Limb (tissue), 2 donors: ENCODE data around the gene FN1.
"Not testable (repeated sequence)": the region's sequence is repeated elsewhere in the genome, so short reads cannot be mapped to it uniquely, and the experiment has no call there.

Experiments
- DNase-seq, 2 donors: peaks; one replicate each; pipeline ENCODE4 v3.0.0-alpha.2; 2016; ENCODE audit errors: extremely low spot score in 2 of 2

Gene FN1

GRCh38 chr2:215408441-215408840, 27.4 kb downstream of the FN1 start:
- not testable (repeated sequence) for DNase-seq

DNA sequence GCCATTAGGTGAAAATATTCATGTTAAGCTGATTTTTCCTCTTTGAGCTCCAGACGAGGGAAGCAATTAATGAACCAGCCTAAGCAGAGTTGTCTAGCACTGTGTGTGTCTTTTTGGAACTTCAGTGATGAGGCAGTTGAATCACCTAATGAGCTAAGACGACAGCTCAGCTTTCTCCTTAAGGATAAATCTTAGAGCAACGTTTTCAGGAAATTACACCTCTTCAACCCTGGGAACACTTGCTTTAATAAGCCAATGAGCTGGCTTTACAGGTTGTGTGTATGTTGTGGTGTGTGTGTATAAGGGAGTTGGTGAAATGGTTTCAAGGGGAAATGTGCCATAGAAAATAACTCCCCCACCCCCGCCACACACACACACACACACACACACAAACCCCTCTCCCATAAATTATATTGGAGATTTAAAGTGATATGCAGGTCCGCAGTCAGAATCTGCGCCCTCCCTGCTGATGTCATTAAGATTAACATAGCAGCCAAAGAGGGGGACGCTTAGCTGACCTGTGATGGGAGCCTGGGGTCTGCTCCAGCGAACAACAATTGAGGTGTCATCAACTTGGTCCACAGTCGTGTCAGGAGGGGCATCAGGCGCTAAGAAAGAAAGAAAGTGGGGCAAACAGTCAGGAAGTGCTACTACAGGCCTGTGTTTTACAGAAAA, 28.1 kb downstream of the FN1 start:
- no peak for DNase-seq

GRCh38 chr2:215407061-215407460, 28.8 kb downstream of the FN1 start:
- DNase-seq, result no peak

DNA sequence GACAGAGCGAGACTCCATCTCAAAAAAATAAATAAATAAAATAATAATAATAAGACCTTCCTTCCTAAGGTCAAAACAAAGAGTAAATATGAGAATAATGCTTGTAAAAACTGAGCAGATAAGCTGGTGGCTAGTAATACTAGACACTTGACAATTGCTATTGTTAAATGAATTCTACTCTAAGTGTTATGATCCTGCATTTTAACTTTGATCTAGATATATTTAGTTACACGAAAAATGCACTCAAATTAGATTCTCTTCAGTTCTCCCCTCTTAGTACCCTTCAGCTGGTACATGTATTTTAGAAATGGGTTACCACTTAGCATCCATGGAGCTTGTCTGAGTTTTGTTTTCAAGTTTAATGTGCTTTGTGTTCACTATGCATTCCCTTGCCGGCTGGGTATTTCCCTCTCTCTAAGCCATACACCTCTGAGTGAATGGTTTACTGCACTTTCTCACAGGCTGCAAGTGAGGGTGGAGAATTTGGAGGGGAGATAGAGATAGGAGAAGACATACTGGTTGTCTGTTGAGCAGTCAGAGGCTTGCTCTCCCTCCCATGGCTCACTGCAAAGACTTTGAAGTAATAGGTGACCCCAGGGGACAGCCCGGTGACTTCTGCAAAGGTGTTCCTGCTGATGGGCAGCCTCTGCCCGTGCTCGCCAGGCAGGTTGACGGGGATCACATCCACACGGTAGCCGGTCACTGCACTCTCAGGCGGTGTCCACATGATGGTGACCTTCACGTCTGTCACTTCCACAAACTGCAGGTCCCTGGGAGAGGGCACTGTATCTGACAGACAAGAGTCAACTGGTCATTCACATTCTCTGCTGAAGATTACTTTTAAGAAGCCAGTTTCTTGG, 29.9 kb downstream of the FN1 start:
- no peak for DNase-seq

GRCh38 chr2:215404348-215405012, 31.4 kb downstream of the FN1 start:
- no peak for DNase-seq

DNA sequence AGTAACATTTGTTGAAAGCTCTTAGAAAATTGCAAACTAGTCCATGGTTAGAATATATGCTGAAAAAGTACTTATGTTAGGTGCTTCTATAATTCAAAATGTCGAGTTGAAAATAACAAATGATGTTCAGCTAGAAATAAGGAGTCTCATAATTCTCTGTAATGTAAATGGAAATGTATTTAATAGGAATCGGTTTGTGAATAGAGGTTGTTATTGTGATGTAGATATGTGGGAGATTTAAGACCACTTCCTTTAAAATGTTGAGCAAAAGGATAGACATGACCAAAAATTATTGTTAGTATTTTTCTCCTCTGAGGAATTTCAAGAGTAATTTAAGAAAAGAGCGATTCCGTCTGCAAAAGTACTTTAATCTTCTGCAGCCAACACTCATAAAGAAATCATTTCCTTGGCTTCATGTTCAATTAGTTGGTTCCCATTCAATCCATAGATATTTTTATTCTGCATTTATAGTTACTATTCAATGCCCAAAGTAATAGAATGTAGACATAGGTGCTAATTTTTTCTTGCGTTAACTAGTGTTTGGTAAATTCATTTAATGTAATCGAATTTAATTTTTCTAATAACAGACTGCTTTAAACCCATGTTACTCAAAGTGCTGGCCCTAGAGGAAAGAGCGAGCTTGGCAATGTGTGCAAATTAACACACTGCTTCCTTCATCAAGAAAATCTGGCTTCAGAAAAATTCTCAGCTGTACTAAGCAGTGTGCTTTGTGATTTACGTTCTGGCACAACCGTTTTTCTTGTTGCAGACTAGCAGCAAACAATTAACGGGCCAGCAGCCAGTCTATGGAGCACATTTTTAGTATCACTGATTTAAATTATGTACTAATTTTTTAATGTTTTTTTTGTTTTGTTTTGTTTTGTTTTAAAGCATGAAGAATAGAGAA, 32.2 kb downstream of the FN1 start:
- peak in 1 of 2 donors; percentile 29 for DNase-seq

DNA sequence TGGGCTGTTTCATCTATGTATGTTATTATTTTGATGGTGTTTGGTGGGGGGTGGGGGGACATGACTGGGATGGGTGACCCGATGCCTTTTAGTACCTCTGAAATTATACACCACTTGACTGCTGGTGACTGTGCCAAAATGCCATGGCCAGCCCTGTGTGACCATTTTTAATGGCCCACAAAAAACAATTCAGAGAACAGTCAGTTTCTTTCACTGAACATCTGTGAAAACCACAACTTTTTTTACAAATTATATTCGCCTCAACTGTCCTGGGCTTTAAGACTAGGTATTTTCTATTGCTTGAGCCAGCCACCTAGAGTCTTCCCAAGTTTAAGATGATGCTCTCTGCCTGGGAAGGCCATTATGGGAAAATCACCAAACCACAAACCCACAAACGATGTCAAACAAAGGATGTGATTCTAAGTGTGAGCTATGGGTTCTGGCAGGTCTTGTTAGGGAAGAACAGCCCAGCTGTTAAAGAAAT, 33.9 kb downstream of the FN1 start:
- peak; percentile 42 to 69 for DNase-seq

DNA sequence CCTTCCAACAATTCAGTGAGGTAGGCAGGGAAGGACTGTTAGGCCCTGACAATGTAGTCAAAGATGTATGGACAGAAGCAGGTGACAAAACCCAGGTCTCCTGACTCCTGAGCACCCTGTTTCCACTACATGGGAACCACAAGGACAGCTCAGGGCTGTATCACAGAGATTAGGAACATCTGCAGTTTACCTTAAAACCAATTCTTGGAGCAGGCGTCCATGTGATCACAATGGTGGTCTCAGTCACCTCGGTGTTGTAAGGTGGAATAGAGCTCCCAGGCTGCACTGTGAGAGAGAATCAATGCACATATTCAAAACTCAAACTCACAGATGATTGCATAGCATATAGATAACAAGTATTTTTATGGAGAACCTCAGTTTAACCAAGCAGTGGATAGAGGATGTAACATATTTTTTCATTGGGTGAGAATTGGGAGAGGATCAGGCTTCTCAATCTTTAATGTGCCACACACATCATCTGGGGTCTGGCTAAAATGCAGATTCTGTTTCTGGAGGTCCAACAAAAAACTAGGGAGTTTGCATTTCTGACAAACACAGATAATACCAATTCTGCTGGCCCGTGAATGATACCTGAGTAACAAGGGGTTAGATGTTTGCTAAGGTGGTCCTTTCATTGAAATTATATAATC, 36.7 kb downstream of the FN1 start:
- no peak for DNase-seq

DNA sequence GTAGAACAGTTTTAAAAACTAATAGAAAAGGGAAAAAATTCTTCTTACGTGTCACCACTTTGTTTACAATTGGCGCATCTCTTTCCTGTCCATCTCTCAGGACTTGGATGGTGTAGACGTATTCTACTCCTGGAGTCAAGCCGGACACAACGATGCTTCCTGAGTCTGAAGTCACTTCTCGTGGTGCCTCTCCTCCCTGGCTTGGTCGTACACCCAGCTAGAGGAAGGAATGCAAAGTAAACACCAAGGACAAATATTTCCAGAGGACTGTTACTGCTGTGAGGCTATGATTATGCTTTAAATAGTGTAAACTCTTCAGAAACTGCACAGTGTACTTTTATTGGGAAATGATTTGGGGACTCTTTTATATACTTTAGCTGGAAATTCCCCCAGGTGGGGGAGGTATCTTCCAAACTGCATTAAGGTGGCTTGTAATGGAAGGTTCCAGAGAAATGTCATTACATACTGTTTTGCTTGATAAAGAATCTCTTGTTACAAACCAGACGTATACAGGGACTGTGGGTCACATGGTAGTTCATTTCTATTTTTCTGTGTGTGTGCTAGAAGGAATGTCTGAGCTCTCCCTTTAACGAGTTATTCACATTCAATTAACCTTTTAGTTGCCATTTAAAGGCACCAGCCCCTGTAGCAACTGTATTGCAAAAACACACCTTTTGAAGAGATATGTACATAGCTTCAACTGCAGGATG, 38.1 kb downstream of the FN1 start:
- DNase-seq, result no peak

DNA sequence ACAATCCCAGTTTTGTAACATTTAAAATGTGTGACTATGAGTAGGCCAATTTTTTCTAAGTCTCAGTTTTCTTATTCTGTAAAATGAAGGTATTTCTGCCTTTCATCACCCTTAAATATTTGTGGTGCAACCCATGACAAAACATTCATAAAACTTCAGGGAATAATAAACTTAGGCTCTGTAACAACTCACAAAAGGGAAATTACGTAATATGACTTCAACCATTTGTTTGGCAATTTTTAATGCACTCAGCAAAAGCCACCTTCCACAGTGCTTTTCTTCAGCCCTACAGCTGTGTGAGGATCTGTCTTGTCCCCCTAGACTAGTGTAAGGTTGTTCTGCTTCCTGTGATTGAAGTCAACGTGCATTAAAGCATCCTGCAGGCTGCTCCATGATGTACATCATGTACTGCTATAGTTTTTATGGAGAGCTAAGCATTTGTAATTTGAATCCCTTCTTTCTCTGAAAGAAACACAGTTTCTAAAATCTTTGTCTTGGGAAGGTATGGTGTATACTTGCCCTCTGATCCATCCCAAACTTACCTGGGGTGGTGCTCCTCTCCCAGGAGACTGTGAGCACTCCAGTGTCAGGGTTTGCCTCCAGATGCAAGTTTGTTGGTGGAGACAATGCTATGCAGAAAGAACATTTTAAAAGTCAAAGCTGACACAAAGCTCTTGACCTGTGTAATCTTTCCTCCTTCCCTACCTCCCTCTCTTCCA, 39.1 kb downstream of the FN1 start:
- no peak for DNase-seq

DNA sequence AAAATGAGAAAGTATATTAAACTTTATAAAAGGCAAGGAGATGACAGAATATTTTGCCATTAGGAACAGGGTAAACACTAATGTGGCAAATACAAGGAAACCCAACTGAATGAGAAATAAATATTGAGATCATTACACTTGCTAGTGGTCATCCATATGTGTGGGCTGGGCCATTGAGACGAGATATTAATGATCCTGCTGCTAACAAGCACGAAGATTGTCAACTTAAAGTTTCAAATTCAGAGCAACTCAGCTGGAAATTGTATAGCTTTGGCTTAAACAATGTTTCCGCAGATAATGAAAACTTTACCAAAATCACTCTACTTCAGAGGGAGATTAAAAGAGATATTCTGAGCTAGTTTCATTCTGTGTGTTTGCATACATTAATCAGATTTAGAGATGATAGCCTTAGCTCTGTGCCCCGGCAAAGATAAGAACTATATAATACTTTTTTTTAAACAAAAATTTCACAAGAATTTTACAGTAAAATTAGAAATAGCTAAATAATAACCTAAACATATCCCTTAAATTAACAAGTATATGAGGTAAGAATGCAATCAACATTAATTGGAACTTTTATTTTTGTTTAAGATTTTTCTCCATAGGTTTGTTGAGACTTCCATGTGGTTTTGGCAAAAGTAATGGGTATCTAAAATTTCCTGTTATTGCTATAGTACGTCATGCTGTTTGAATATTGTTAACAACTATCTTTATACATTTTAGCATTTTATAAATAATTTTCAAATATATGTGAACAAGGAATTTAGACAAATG, 40.0 kb downstream of the FN1 start:
- DNase-seq, result no peak

- no peak for DNase-seq
These were observed 41.6 kb downstream of the FN1 start for GRCh38 chr2:215394102-215394805.

GRCh38 chr2:215392687-215393270, 43.1 kb downstream of the FN1 start:
- no peak for DNase-seq

- no peak for DNase-seq
These were observed 43.7 kb downstream of the FN1 start for GRCh38 chr2:215392164-215392563.

GRCh38 chr2:215391531-215391930, 44.3 kb downstream of the FN1 start:
- no peak for DNase-seq

DNA sequence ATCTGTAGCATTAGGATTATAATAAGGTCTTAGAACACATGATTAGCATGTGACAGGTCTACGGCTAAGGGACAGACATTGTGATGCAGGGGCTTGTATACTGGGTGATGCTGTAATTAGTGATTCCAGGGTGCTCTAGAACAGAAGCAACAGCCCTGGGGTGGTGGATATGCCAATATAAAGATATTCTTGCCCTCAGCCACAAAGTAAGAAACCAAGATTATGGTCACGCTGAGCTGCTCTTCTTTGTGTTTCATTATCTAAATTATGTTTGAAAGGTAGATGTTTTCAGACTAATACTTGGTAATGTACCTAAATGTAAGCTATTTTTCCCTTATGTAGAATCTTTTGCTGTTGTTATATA, 45.3 kb downstream of the FN1 start:
- no peak for DNase-seq

DNA sequence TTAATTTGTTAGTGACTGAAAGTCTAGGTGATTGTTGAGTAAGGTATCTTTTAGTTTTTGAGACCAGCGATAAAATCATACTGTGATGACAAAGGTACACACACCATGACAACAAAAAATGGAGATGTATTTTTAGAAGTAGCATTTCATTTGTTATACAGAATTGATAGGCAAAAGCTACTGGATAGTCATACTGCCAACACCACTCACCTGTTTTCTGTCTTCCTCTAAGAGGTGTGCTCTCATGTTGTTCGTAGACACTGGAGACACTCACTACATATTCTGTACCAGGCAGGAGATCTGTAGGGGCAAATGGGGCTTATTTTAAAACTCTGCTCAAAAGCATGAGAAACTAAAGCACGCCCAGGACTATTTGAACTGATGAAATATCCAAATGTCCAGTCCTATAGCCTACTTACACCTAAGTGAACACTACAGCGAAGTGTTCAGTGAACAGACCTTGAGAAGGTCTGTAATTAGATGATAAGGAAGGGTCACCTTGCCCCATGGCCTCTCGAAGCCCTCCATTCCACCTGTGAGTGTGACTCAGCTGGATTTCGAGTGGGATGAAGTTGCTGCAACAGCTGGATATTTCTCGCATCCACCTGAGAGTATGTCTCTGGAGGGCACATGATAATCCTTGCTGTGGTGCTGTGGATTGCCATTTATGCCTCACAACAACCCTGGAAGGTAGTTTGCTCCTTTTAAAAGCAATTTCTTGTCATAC, 47.7 kb downstream of the FN1 start:
- DNase-seq, result no peak
